SU-DHL-6 (cell line): ENCODE data around the gene GNG7.

ENCODE experiments used
- H2AFZ ChIP-seq: fragments of 200-600 bp; sonication (generic); 2 replicates; pipeline ENCODE4 v1.6.1; 2014; ENCODE audit warnings: low read depth, mild to moderate bottlenecking, moderate library complexity, mixed read lengths, antibody characterized with exemption, low read length; ENCODE audit not compliant: severe bottlenecking
- H3F3A ChIP-seq: fragments of 200-600 bp; shearing (Covaris generic); 2 replicates; pipeline ENCODE4 v1.6.0; 2016; ENCODE audit warnings: antibody characterized with exemption, mild to moderate bottlenecking; ENCODE audit not compliant: insufficient read depth
- H3K27ac ChIP-seq: fragments of 200-600 bp; sonication (generic); 2 replicates; pipeline ENCODE4 v1.5.1; 2016; ENCODE audit warnings: low read depth, mild to moderate bottlenecking, low read length, moderate library complexity, mixed read lengths
- H3K27me3 ChIP-seq: fragments of 200-600 bp; sonication (generic), shearing (Covaris generic); 2 replicates; pipeline ENCODE4 v1.6.0; 2014; ENCODE audit warnings: mild to moderate bottlenecking, low read length
- H3K36me3 ChIP-seq: fragments of 200-600 bp; sonication (generic); 2 replicates; pipeline ENCODE4 v1.6.1; 2014; ENCODE audit warnings: mild to moderate bottlenecking, low read length, mixed read lengths
- H3K4me2 ChIP-seq: fragments of 300-600, 200-600 bp; shearing (Covaris generic), sonication (generic); 2 replicates; pipeline ENCODE4 v1.6.0; 2014; ENCODE audit warnings: low read length, low read depth, mild to moderate bottlenecking; ENCODE audit not compliant: poor library complexity, severe bottlenecking
- H3K4me3 ChIP-seq: fragments of 200-600 bp; sonication (generic); 2 replicates; pipeline ENCODE4 v1.5.1; 2014; ENCODE audit warnings: antibody characterized with exemption, low read length, mild to moderate bottlenecking, mixed read lengths; ENCODE audit not compliant: insufficient read depth, poor library complexity, severe bottlenecking
- H3K79me2 ChIP-seq: fragments of 200-600 bp; sonication (generic); 2 replicates; pipeline ENCODE4 v1.6.1; 2014; ENCODE audit warnings: mild to moderate bottlenecking, low read length, moderate library complexity; ENCODE audit not compliant: insufficient read depth
- H3K9ac ChIP-seq: fragments of 200-600 bp; sonication (generic); 2 replicates; pipeline ENCODE4 v1.7.0; 2014; ENCODE audit warnings: mild to moderate bottlenecking, low read length
- H3K9me2 ChIP-seq: fragments of 200-600 bp; sonication (generic); replicated peaks from 2 replicates; pipeline ENCODE4 v1.6.1; 2014; ENCODE audit warnings: low read length; ENCODE audit not compliant: insufficient read depth
- H3K9me3 ChIP-seq: fragments of 200-600 bp; sonication (generic); 2 replicates; pipeline ENCODE4 v1.6.1; 2014; ENCODE audit warnings: low read length, mixed read lengths; ENCODE audit not compliant: insufficient read depth
- H4K20me1 ChIP-seq: fragments of 200-600 bp; sonication (generic); 2 replicates; pipeline ENCODE4 v1.6.1; 2014; ENCODE audit warnings: low read depth, mild to moderate bottlenecking, antibody characterized with exemption, low read length, moderate library complexity, mixed read lengths
- EZH2phosphoT487 ChIP-seq: fragments of 200-600 bp; sonication (generic), shearing (Covaris generic); conservative IDR thresholded peaks from 2 replicates; pipeline ENCODE4 v1.6.1; 2018; ENCODE audit warnings: mild to moderate bottlenecking, antibody characterized with exemption, low read length, moderate library complexity, mixed read lengths
- TF ChIP-seq, protein P1 (sequence below): fragments of 200-600 bp; sonication (generic); IDR thresholded peaks from one replicate; pipeline ENCODE4 v1.5.1; 2017; ENCODE audit warnings: antibody characterized with exemption, mild to moderate bottlenecking, low read length, moderate library complexity; ENCODE audit not compliant: insufficient read depth, poor library complexity, severe bottlenecking

The GNG7 gene

DNA sequence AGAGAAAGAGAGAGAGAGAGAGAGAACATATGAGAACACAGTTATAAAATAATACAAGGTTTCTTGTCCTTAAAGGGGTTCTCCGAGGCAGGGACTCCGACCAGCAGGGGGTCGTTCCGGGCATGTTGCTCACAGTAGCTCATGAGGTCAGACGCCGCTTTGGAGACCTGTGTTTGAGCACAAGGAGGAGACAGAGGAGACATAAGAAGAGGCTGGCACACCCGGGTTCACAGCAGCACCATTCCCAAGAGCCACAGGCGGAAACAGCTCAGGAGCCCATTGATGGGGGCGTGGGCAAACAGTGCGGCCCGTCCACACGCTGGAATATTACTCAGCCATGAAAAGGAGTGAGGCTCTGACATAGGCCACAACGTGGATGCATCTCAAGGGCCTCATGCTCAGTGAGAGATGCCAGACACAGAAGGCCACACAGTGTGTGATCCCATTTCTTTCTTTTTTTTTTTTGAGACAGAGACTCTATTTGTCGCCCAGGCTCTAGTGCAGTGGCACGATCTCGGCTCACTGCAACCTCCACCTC lies 187.4 kb downstream of the GNG7 start:
- Histone ChIP-seq H3K27ac (no peak overlapping the region), H3K27me3 (no peaks in the 10 kb centered on the region), H3K9me3 (no peaks in the 10 kb centered on the region), H3K9ac (no peak overlapping the region), H4K20me1 (no peaks in the 10 kb centered on the region), H2AFZ (no peak overlapping the region), H3K4me3 (no peak overlapping the region), H3K4me2 (no peak overlapping the region), H3K36me3 (no peaks in the 10 kb centered on the region), H3K9me2 (no peaks in the 10 kb centered on the region), H3F3A (no peaks in the 10 kb centered on the region), H3K79me2 (no peaks in the 10 kb centered on the region)
- TF ChIP-seq, protein P1, sequence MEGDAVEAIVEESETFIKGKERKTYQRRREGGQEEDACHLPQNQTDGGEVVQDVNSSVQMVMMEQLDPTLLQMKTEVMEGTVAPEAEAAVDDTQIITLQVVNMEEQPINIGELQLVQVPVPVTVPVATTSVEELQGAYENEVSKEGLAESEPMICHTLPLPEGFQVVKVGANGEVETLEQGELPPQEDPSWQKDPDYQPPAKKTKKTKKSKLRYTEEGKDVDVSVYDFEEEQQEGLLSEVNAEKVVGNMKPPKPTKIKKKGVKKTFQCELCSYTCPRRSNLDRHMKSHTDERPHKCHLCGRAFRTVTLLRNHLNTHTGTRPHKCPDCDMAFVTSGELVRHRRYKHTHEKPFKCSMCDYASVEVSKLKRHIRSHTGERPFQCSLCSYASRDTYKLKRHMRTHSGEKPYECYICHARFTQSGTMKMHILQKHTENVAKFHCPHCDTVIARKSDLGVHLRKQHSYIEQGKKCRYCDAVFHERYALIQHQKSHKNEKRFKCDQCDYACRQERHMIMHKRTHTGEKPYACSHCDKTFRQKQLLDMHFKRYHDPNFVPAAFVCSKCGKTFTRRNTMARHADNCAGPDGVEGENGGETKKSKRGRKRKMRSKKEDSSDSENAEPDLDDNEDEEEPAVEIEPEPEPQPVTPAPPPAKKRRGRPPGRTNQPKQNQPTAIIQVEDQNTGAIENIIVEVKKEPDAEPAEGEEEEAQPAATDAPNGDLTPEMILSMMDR: no peak
- no peak for TF ChIP-seq EZH2phosphoT487

DNA sequence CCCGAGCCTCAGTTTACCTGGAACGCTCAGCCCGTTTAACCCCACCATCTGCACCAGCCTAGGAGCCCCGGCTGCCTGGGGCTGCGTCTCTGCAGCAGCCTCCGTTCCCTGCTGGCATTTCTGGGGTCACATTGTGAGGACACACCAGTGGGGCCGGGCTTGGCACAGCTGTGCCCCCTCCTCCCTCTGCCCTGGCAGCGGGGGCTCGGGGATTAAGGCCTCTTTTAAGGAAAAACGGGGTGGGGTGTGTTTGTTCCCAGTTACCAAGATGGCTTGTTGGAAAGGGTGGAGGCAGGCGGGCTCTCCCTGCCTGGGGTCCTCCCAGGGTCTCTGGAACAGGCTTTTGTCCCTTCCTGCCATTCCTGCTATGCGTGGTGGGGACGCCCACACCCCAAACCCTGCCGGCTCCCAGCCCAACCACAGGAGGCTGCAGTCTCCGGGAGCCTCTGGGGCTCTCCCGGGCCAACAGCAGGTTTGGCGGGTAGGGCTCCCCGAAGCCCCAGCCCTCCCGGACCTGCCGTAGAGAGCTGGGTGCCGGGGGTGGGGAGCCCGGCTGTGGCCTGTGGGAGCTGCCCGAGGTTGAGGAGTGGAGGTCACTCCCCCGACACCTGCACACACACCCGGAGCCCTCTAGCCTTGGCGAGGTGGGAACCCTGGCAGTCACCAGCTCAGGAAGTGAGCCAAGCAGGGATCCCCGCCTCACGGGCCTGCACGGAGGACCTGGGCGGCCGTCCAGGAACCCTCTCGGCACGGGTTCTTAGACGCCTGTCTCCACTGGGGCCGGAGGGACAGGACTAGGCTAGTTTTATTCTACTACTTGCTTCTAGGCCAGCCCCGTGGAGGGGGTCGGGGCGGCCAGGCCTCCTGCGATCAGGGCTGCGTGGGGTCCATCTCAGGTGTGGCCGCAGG lies 189.7 kb downstream of the GNG7 start:
- no peak overlapping the region for H3K4me2 ChIP-seq
- no peak overlapping the region for H3K9ac ChIP-seq
- H2AFZ ChIP-seq: no peak overlapping the region
- H3K9me3 ChIP-seq: no peaks in the 10 kb centered on the region
- H4K20me1 ChIP-seq: no peaks in the 10 kb centered on the region
- no peaks in the 10 kb centered on the region for H3K9me2 ChIP-seq
- H3K27me3 ChIP-seq: no peaks in the 10 kb centered on the region
- TF ChIP-seq EZH2phosphoT487: no peak
- TF ChIP-seq, protein P1: no peak
- H3K4me3 ChIP-seq: no peak overlapping the region
- no peak overlapping the region for H3K27ac ChIP-seq
- no peaks in the 10 kb centered on the region for H3K79me2 ChIP-seq
- no peaks in the 10 kb centered on the region for H3F3A ChIP-seq
- H3K36me3 ChIP-seq: no peaks in the 10 kb centered on the region

DNA sequence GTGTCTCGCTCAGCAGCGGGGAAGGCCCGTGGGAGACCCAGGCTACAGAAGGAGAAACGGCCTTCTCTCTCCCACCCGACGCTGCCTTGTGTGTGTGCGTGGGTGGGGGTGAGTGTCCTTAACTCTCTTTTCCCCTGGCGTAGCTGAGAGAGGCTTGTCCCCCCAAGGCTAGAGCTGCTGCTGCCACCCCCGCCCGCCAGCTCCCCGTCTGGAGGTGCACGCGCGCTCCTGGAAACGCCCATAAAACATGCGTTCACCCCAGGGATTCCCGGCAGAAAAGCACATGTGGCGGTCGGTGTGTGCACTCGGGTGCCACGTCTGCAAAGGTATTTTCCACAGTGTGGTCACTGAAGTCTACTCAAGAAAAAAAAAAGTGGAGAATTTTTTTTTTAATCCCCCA lies 190.5 kb downstream of the GNG7 start:
- H4K20me1 ChIP-seq: no peaks in the 10 kb centered on the region
- no peak overlapping the region for H3K9ac ChIP-seq
- H3F3A ChIP-seq: no peaks in the 10 kb centered on the region
- H3K9me2 ChIP-seq: no peaks in the 10 kb centered on the region
- H3K27me3 ChIP-seq: no peaks in the 10 kb centered on the region
- H3K4me3 ChIP-seq: no peak overlapping the region
- no peak overlapping the region for H2AFZ ChIP-seq
- no peak overlapping the region for H3K27ac ChIP-seq
- no peak overlapping the region for H3K4me2 ChIP-seq
- H3K36me3 ChIP-seq: no peaks in the 10 kb centered on the region
- no peaks in the 10 kb centered on the region for H3K79me2 ChIP-seq
- H3K9me3 ChIP-seq: no peaks in the 10 kb centered on the region
- TF ChIP-seq, protein P1: no peak
